ENCODE measurements around the gene GUCY1A1.

Gene GUCY1A1

GRCh38 chr4:155659176-155659575 is 7.5 kb upstream of the GUCY1A1 start:
- DNase-seq, result no peak

GRCh38 chr4:155660436-155660835 is 6.2 kb upstream of the GUCY1A1 start:
- no peak for DNase-seq

- DNase-seq, result no peak
These were observed 1.6 kb upstream of the GUCY1A1 start for GRCh38 chr4:155665054-155665453.

GRCh38 chr4:155667222-155667567 is 547 bp downstream of the GUCY1A1 start:
- no peak for DNase-seq

GRCh38 chr4:155667568-155668511 is 1.2 kb downstream of the GUCY1A1 start:
- DNase-seq, result no peak

DNA sequence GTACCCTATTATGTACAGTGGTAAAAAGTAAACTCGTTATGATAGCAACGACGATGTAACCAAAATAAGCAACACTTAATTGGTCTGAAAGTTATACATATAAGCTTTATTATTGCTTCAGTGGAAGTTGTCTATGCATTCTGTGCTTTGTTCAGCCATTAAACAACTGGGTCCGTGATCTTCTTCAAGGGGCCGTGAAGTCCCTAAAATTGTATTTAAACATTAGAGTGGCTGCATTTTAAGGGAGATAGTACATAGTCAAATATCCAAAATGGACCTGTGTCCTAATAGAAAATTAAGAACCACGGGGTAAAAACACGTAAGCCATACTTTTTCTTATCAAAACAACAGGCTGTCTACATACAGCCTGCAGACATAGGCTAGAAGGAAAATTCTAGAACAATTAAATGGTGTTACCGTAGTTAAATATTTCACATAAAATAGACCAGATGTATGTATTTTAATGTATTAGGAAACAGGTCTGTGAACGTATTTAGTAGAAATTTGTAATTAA is 2.1 kb downstream of the GUCY1A1 start:
- DNase-seq, result no peak

- no peak for DNase-seq
These were observed 5.7 kb downstream of the GUCY1A1 start for GRCh38 chr4:155672342-155672741.

DNA sequence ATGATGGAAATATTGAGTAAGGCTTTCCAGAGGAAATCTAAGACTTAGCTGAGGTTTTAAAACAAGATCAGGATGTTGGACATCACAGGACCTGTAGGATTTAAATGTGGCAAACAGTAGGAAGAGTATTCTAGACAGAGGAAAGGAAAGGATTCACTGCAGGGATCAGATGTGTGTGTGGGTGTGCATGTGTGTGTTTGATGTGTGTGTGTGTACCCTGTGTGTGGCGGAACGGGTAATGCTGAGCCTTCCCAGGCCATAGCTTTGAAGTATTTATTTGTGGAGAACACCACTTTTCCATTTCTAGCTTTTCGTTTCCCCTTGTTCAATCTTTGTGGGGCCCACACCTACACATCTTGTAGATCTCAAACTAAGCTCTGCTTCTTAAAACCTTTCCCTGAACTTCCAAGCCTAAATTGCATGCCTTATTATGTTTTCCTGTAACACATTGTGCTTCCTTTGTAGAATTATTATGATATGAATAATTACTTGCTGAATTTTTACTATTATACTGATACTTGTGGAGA is 6.9 kb downstream of the GUCY1A1 start:
- DNase-seq, result no peak

DNA sequence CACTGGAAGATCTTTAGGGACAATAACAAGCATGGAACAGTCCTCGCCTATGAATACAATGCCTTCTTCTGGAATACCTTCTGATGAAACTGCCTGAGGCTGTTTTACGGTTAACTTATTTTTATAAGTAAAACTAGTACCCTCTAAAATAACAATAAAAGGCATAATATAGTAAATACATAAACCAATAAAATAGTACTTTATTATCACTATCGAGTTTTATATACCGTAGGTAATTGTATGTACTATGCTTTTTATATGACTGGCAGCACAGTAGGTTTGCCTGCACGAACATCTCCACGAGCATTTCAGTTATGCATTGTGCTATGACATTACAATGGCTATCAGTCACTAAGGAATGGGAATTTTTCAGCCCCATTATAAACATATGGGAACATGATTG is 8.0 kb downstream of the GUCY1A1 start:
- no peak for DNase-seq

- DNase-seq, result no peak
These were observed 9.2 kb downstream of the GUCY1A1 start for GRCh38 chr4:155675709-155676429.

- no peak for DNase-seq
These were observed 9.8 kb downstream of the GUCY1A1 start for GRCh38 chr4:155676430-155676825.

GRCh38 chr4:155678011-155678410 is 11.4 kb downstream of the GUCY1A1 start:
- DNase-seq, result no peak

GRCh38 chr4:155679343-155679742 is 12.7 kb downstream of the GUCY1A1 start:
- DNase-seq, result no peak

DNA sequence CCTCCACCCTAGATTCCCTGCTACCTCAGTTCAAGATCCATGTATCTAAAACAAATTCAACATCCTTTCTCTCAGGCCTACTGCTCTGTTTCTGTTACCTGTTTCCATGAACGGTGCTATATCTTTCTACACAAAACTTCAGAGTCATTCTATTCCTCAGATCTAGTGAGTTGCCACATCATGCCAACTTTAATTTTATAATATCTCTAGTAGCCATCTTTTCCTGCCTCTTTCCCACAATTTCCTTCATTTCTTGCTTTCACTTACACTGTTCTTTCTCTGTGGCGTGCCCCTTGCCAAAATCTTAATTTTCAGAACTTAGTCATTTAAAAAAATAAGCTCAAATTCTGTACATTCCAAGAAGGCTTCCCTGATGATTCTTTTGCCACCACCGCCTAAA is 15.2 kb downstream of the GUCY1A1 start:
- DNase-seq, result no peak

- DNase-seq, result no peak
These were observed 17.8 kb downstream of the GUCY1A1 start for GRCh38 chr4:155684423-155684822.

- no peak for DNase-seq
These were observed 18.4 kb downstream of the GUCY1A1 start for GRCh38 chr4:155684892-155685541.

- no peak for DNase-seq
These were observed 20.8 kb downstream of the GUCY1A1 start for GRCh38 chr4:155687380-155687982.

DNA sequence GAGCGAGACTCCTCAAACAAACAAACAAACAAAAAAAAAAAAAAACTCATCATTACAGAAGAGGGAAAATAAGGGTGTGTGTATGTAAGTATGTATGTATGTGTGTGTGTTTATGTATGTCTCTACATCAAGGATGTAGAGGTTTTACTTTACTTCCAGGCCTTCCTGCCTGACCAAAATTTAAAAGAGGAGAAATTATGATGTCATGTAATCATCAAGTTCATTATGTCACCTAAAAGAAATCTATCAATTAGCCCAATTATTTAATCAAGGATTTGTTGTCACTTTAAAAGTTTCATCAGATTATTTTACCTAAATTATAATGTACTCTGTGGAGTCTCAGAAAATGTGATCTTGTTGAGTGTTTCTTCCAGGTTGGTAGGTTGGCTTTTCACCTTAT is 21.6 kb downstream of the GUCY1A1 start:
- no peak for DNase-seq

- DNase-seq, result no peak
These were observed 22.2 kb downstream of the GUCY1A1 start for GRCh38 chr4:155688860-155689259.

- DNase-seq, result no peak
These were observed 23.6 kb downstream of the GUCY1A1 start for GRCh38 chr4:155690044-155690837.

DNA sequence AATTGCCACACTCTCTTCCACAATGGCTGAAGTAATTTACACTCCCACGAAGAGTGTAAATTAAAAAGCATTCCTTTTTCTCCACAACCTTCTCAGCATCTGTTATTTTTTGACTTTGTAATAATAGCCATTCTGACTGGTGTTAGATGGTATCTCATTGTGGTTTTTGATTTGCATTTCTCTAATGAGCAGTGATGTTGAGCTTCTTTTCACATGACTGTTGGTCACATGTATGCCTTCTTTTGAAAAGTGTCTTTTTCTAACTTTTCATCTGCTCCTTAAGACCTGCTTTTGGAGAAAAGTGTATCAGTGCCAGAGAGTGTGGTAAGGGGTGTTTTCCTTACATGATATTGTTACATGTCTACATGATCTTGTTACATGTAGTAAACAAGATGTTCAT is 25.7 kb downstream of the GUCY1A1 start:
- no peak for DNase-seq
